C4-2B (cell line): ENCODE results near the gene FTSJ1.
"Not testable (repeated sequence)": the region's sequence is repeated elsewhere in the genome, so short reads cannot be mapped to it uniquely, and the experiment has no call there.

ENCODE experiments used
- H3K27ac ChIP-seq: fragments of 450-650 bp; 2 replicates; pipeline ENCODE4 v1.5.1; 2017
- CTCF ChIP-seq: fragments of 450-650 bp; conservative IDR thresholded peaks from 2 replicates; pipeline ENCODE4 v1.5.1; 2017; ENCODE audit warnings: mild to moderate bottlenecking
- ZFX ChIP-seq: fragments of 450-650 bp; IDR thresholded peaks from 2 replicates; pipeline ENCODE4 v1.6.1; 2017

Gene FTSJ1

GRCh38 chrX:48475774-48476577 is at the start of gene FTSJ1:
FTSJ1 (plus strand) TSS chrX:48476199; CDS start chrX:48478048, 1,849 bp downstream.
- peak within 1 kb of the TSS; percentile 96 for H3K27ac ChIP-seq

GRCh38 chrX:48427027-48427716 is 48.8 kb upstream of the FTSJ1 start:
- H3K27ac ChIP-seq: not testable (repeated sequence)

More at GRCh38 chrX:48475774-48476577, at the start of gene FTSJ1:
- TF ChIP-seq CTCF (no peak), ZFX (0 out of 2 replicates have a peak, but pooled peaks have one; percentile 24)

GRCh38 chrX:48429606-48430005 is 46.4 kb upstream of the FTSJ1 start:
- H3K27ac ChIP-seq: not testable (repeated sequence)

GRCh38 chrX:48430166-48430565 is 45.8 kb upstream of the FTSJ1 start:
- not testable (repeated sequence) for H3K27ac ChIP-seq

- not testable (repeated sequence) for H3K27ac ChIP-seq
Observed at GRCh38 chrX:48433713-48434112, 42.3 kb upstream of the FTSJ1 start.

GRCh38 chrX:48447201-48447600 is 28.8 kb upstream of the FTSJ1 start:
- H3K27ac ChIP-seq: not testable (repeated sequence)

- TF ChIP-seq ZFX (no peak), CTCF (no peak)
- H3K27ac ChIP-seq: no peak overlapping the region
Observed at GRCh38 chrX:48450076-48450475, 25.9 kb upstream of the FTSJ1 start.

GRCh38 chrX:48451708-48452107 is 24.3 kb upstream of the FTSJ1 start:
- TF ChIP-seq ZFX (no peak), CTCF (no peak)
- H3K27ac ChIP-seq: no peak overlapping the region

- no peak overlapping the region for H3K27ac ChIP-seq
- TF ChIP-seq CTCF: no peak
- no peak for TF ChIP-seq ZFX
Observed at GRCh38 chrX:48456628-48457331, 19.2 kb upstream of the FTSJ1 start.

GRCh38 chrX:48458711-48459110 is 17.3 kb upstream of the FTSJ1 start:
- no peak for TF ChIP-seq CTCF
- TF ChIP-seq ZFX: no peak
- no peak overlapping the region for H3K27ac ChIP-seq
